Right hindlimb (tissue), 1 donor: ENCODE results near the gene DOCK9.

Source experiments
- DNase-seq: peaks from one replicate; pipeline ENCODE4 v3.0.0-alpha.2; 2018

DOCK9 gene

DNA sequence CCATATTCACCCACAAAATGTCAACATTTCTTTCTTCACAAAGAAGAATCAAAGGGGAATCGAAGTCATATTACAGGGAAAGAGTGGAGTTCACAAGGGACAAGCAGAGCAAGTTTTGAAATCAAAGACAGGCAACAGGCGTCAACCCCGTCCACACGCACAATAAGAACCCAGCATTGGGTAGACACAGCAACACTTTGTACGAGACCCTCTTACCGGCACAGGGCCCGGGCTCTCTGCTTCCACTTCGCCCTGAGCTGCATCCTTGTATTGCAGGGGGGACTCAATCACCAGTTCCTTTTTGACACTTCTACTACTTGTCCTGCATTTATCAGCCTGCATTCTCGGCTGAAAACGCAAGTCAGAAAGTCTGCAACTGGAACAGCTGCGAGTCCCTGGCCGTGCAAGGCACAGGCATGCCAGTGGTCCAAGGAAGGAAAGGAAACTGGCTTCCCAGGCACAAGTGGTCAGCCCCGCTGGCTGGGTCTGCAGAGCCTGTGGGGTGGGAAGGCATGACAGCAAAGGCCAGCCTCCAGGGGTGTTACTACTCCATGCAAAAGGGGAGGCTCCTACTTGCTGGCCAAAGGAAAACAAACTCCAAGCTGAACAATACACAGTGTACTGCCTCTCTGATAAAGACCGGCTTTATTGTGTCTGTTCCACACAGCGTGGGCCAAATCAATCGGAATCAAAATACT is at the start of gene DOCK9:
Gene DOCK9, minus strand, starts transcription at position 497 of the 698 bp plus-strand sequence. Its CDS starts 155 bp downstream, at position 342.
- DNase-seq, result peak; percentile 90

DNA sequence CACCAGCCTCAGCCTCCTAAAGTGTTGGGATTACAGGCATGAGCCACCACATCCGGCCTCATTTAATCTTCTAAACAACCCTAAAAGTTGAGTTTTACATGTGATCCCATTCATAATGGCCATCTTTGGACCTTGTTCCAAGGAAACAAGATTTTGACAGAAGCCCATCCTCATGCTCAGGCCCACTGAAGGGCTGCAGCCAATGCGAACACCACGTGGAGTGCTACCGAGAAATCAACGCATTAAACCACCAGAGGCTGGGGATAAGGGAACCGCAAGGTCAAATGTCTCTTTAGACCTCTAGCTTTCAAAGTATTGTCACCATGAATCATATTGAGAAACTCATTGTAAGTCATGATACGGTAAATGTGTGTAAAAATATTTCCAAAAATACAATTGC is 49.4 kb upstream of the DOCK9 start:
- no peak for DNase-seq

DNA sequence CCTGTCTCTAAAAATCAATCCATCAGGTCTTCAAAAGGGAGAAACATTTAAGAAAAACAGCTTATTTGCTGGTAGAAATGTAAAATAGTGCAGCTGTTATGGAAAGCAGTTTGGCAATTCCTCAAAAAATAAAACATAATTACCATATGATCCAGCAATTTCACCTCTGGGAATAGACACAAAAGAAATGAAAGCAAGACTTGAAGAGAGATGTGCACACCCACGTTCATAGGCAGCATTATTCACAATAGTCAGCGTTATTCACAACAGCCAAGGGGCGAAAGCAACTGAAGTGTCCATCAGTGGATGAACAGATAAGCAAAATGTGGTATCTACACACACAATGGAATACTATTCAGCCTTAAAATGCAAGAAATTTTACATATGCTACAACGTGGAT is 45.1 kb upstream of the DOCK9 start:
- no peak for DNase-seq

GRCh38 chr13:99018418-99019180 is 40.7 kb upstream of the DOCK9 start:
- DNase-seq, result no peak

DNA sequence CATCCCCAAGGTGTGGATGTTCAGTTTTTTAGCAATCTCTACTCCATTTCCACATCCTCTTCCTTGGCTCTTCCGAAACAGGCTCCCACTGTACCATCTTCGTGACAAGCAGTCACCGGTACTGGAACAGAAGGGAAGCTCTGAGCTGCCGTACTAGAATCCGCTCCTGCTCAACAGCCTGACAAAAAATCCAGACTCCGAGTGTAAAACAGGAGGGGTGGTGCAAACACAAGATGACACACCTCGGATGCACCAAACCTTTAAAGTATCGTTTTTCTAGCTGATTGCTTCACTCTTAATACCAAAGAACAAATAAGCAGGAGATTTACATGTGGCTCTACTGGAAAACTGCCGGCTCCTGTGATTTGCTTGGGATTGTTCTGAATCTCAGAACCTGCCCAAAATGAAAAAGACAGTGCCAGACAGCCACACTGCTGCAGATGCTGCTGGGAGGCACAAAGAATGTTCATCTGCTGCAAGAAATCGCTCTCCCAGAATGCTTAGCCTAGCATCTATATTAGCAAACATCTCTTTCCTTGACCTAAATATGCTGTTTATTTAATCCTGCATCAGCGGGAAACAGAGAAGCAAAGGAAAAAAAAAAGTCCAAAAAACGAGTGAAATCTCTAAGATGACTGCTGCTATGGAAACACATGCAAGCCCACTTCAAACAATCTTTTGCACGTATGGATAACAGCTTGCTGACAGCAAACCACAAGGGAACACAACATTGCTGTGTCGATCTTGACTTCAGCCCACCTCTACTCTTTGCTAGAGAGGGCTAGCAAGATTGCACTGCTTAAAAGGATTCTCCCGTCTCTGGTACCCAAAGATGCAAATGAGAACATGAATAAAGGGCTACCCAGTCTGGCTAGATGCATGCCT is 38.0 kb upstream of the DOCK9 start:
- DNase-seq, result no peak

DNA sequence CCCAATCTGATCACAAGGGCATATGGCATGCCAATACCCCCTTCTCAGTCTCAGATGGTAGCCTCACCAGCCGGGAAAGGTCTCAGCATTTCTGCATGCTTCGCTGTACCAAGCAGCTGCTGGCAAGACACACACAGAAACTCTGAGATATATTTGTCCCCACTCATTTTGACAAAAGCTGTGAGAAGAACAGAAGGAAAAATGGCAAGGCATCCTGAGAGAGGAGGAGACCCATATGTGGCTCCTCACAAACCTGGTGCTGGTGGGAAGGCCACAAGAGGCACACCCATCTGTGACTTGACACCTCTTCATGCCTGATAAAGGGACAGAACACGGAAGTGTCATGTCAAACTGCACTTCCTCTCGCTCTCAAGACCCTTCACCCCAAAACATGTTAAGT is 36.7 kb upstream of the DOCK9 start:
- no peak for DNase-seq

DNA sequence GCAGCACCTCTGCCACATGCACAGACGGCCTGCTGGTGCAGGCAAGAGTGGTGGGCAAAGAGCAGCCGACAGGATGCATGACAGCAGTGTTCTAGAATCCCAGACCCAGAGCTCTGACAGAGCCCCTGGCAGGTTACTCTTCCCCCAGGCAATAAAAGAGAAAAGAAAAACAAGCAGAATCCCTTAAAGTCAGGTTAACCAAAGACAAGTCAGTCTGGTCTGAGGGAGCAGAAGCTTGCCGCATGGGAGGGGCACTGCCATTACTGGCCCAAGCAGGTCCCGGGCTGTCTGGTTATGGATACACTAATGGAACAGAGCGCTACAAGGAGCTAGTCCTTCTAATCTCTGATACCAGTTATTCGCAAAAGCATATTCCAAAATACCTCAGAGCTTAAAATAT is 36.1 kb upstream of the DOCK9 start:
- DNase-seq, result no peak

- no peak for DNase-seq
Measured at GRCh38 chr13:99012539-99012938, 34.7 kb upstream of the DOCK9 start.

DNA sequence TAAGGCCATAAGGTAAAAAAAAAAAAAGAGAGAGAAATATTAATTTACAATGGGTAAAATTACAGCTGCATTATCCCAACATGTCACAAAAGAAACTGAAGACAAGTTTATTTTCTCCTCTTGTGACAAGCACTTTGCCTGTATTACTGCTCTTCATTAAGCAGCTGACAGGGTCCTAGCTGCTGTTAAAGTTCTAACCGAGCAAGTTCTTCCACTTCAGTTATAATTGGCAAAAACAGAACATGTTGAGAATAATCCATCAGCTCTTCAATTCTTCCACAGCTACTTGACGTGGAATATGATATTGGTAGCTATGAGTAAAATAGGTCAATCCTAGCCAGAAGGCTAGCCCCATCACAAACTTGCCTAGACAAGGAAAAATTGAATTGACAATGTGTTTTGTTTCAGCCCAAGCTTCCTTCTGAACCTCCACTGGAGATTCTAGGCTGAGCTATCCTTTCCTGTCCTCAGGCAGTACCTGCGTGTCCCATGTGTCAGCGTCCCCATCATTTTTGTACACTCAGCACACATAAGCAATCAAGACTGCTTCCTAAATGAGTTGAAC is 32.2 kb upstream of the DOCK9 start:
- DNase-seq, result no peak

- no peak for DNase-seq
Measured at GRCh38 chr13:99008577-99008976, 30.7 kb upstream of the DOCK9 start.

GRCh38 chr13:99007414-99007986 is 29.6 kb upstream of the DOCK9 start:
- no peak for DNase-seq

DNA sequence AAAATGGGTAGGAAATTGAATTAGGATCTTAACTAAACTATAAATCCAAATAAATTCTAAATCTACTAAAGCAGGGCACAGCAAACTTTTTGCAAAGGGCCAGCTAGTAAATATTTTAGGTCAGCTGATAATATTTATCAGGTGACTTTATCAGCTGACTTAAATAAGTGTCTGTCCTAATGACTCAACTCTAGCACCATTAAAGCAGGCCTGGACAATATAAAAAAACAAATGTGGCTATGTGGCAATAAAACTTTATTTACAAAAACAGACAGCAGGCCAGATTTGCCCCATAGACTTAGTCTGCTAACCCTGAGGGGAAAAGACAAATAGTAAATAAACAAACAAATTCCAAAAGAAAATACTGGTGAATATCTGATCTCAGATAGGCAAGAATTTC is 27.7 kb upstream of the DOCK9 start:
- no peak for DNase-seq

- no peak for DNase-seq
Measured at GRCh38 chr13:99004978-99005377, 27.1 kb upstream of the DOCK9 start.

DNA sequence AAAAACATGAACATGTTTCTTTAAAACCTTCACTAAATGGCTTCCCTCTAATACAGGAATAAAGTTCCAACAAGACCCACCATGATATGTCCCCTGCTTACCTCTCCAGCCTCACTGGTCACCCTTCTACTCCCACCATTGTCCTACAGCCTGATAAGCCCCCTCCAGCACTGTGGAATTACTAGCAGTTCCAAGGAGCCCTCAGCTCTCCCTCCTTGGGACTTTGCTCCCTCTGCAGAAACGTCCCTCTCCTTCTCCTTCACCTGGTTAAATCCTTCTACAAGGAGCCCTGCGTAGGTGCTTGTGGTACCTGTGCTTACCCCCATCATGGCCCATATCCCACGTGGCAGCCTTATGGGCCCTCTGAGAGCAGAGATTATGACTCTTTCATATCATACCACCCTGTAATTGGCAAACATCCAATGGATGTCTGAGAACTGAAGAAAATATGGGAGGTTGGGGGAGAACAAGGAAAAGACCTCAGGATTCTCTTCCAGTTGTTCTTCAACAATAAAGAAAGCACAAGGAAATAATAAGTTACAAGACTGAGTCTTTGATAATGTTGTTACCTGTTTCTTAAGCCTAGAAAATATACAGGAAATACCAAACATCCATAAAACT is 26.1 kb upstream of the DOCK9 start:
- no peak for DNase-seq

GRCh38 chr13:99003186-99003585 is 25.3 kb upstream of the DOCK9 start:
- no peak for DNase-seq

DNA sequence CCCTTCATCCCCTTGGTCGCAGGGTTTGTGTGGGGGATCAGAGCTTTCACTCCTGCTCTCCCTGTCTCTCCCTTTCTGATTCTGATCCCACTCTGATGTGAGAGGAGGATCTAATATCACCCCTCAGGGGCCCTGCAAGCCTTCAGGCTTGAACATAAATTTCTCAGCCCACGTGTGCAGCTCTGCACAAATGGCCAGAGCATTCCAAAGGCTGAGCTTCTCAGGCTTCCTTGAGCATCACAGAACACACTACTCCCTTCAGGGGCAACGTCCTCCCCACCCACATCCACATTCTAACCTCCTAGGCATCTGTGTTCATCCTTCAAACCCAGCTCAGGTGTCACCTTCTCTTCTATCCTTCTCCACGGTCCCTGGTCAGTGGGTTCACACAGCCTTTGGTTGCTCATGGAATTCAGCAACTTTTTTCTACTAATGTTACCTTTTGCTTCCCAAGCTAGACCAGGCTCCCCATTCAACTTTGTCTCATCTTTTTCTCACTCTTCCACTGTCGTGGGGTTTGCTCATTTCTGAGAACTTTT is 24.4 kb upstream of the DOCK9 start:
- DNase-seq, result no peak

- no peak for DNase-seq
Measured at GRCh38 chr13:99000137-99000536, 22.3 kb upstream of the DOCK9 start.

- no peak for DNase-seq
Measured at GRCh38 chr13:98999639-98999952, 21.7 kb upstream of the DOCK9 start.

- no peak for DNase-seq
Measured at GRCh38 chr13:98998831-98999638, 21.2 kb upstream of the DOCK9 start.

GRCh38 chr13:98997738-98998641 is 20.1 kb upstream of the DOCK9 start:
- peak; percentile 35 for DNase-seq
